ENCODE measurements around the gene ZFHX3.
"Not testable (repeated sequence)": the region's sequence is repeated elsewhere in the genome, so short reads cannot be mapped to it uniquely, and the experiment has no call there.

The ZFHX3 gene

DNA sequence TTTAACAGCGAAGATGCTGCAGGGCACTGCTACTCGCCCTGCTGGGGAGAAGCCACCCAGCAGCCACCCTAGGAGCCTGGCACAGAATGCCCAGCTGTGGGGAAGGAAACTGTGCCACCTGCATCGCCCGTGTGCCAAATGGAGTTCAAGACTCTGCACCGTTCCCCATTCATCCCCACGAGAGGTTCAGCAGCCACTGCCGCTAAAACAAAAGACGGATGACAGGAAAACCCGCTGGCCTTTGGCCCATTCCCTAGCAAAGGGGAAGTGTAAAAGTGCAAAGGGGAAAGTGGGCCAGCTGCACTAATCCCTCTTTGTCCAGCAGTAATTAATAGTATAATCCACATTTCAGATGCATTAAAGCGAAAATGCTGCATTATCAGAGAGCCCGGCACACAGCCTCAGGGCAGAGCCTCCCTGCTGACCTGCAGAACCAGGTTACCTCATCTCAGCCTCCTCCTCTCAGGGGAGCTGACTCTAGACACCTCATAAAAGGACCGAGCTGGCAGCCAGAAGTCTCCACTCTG lies 37.7 kb downstream of the ZFHX3 start:
- Histone ChIP-seq H3K4me1 (peaks cover 0 to 89% (median 20%) of the 10 kb centered on the region in 4 donors), H3K27ac (no peak overlapping the region), H3K36me3 (no peaks in the 10 kb centered on the region), H3K4me3 (no peak overlapping the region), H3K27me3 (no peaks in the 10 kb centered on the region), H3K9me3 (no peaks in the 10 kb centered on the region)
- TF ChIP-seq, protein P1, sequence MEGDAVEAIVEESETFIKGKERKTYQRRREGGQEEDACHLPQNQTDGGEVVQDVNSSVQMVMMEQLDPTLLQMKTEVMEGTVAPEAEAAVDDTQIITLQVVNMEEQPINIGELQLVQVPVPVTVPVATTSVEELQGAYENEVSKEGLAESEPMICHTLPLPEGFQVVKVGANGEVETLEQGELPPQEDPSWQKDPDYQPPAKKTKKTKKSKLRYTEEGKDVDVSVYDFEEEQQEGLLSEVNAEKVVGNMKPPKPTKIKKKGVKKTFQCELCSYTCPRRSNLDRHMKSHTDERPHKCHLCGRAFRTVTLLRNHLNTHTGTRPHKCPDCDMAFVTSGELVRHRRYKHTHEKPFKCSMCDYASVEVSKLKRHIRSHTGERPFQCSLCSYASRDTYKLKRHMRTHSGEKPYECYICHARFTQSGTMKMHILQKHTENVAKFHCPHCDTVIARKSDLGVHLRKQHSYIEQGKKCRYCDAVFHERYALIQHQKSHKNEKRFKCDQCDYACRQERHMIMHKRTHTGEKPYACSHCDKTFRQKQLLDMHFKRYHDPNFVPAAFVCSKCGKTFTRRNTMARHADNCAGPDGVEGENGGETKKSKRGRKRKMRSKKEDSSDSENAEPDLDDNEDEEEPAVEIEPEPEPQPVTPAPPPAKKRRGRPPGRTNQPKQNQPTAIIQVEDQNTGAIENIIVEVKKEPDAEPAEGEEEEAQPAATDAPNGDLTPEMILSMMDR (IDR thresholded peaks at IDR 0.05), result no peak
- intact Hi-C loops (cut with DNase I; ENCODE audit: low total_unique reads), result no loop called here
- DNase-seq, result peak; percentile 45 to 68

DNA sequence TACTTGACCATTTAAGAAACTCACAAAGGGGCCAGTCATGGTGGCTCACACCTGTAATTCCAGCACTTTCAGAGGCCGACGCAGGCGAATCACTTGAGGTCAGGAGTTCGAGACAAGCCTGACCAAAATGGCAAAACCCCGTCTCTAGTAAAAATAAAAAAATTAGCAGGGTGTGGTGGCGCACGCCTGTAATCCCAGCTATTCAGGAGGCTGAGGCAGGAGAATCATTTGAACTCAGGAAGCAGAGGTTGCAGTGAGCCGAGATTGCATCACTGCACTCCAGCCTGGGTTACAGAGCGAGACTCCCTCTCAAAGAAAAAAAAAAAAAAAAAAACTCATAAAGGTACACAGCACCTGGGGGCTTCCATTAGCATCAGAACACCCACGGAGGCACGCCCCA lies 38.2 kb downstream of the ZFHX3 start:
- H3K9me3 ChIP-seq; intact Hi-C loops (cut with DNase I; ENCODE audit: low total_unique reads); H3K36me3 ChIP-seq; H3K27me3 ChIP-seq; H3K27ac ChIP-seq; H3K4me3 ChIP-seq: not testable (repeated sequence)
- H3K4me1 ChIP-seq, result peaks cover 0 to 84% (median 19%) of the 10 kb centered on the region in 4 donors
- DNase-seq, result peak; percentile 7 to 28

DNA sequence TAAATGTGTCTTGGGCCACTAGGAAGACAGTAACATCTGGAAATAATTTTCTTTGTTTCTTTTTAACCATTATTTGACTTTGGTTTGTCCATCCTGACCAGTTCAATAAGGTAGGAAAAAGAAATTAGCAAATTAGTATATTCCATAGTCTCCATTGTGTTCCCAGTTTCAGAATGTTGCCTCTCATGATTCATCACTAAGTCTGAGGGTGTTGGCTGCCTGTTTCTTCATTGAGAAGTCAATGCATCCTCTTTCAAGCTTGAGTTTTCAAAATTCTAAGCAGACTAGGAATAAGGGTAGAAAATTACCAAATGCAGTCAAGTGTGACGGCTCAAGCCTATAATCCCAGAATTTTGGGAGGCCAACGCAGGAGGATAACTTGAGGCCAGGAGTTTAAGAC lies 41.9 kb downstream of the ZFHX3 start:
- Histone ChIP-seq H3K27me3 (no peaks in the 10 kb centered on the region), H3K4me3 (no peak overlapping the region), H3K27ac (no peak overlapping the region), H3K36me3 (peaks cover 0 to 6% (median 0%) of the 10 kb centered on the region in 3 donors), H3K4me1 (peaks cover 0 to 75% (median 24%) of the 10 kb centered on the region in 4 donors), H3K9me3 (no peaks in the 10 kb centered on the region)
- peak in 1 of 2 donors; percentile 13 for DNase-seq
- TF ChIP-seq, protein P1 (IDR thresholded peaks at IDR 0.05), result no peak
- intact Hi-C loops (cut with DNase I; ENCODE audit: low total_unique reads), result no loop called here

DNA sequence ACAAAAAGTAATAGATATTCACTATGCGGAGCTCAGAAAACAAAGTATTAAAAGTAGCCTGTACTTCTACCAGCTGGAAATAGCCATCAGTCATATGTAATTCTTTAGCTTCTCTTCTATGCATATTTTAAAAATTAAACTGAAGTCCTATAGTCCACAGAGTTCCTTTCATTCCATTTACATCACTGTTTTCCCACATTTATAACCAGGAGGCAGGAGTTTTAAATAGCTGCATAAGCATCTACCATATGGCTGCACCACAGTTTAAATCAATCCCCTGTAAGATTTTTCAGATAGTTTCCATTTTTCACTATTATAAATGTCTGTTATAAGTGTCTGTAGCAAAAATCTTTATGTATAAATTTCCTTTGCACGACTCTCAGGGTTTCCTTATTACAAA lies 45.1 kb downstream of the ZFHX3 start:
- no peaks in the 10 kb centered on the region for H3K27me3 ChIP-seq
- H3K4me1 ChIP-seq, result peaks cover 3 to 77% (median 42%) of the 10 kb centered on the region in 4 donors
- no peak overlapping the region for H3K27ac ChIP-seq
- TF ChIP-seq, protein P1 (IDR thresholded peaks at IDR 0.05), result no peak
- no peaks in the 10 kb centered on the region for H3K9me3 ChIP-seq
- intact Hi-C loops (cut with DNase I; ENCODE audit: low total_unique reads), result no loop called here
- peaks cover 0 to 7% (median 0%) of the 10 kb centered on the region in 3 donors for H3K36me3 ChIP-seq
- H3K4me3 ChIP-seq, result no peak overlapping the region
- no peak for DNase-seq

DNA sequence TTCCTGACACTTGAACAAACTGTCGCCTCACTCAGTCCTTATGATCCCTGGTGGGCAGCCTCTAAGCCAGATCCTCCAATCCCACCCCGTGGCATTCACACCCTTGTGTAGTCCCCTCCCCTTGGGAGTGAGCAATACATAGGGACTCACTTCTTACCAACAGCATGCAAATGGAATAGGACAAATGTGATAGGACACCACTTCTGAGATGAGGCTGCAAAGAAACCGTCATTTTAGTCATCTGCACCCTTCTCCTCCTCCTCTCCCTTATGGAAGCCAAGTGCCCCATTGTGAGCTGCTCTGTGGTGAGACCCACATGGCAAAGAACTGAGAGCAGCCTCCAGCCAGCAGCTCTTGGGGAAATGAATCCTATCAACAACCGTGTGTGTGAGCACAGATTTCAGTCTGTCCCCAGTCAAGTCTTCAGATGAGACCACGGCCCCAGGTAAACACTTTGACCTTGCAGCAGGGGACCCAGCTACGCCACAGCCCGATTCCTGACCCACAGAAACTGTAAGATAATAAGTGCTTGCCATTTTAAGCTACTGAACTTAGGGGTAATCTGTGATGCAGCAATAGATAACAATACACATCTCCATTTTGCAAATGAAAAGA lies 46.9 kb downstream of the ZFHX3 start:
- H3K4me3 ChIP-seq, result peak overlapping the region in 1 of 2 donors; percentile 17
- H3K4me1 ChIP-seq, result peaks cover 3 to 79% (median 58%) of the 10 kb centered on the region in 4 donors
- intact Hi-C loops (cut with DNase I; ENCODE audit: low total_unique reads), result no loop called here
- peaks cover 0 to 7% (median 0%) of the 10 kb centered on the region in 3 donors for H3K36me3 ChIP-seq
- no peaks in the 10 kb centered on the region for H3K9me3 ChIP-seq
- H3K27me3 ChIP-seq, result no peaks in the 10 kb centered on the region
- TF ChIP-seq, protein P1 (IDR thresholded peaks at IDR 0.05), result no peak
- peak overlapping the region; percentile 68 to 70 for H3K27ac ChIP-seq
- peak in 1 of 2 donors; percentile 40 for DNase-seq
